GM19025 (cell line): ENCODE results near the gene SORL1-AS1.

Experiments used
- ATAC-seq: cut with Tn5 transposase; IDR thresholded peaks from one replicate; pipeline ENCODE4 v1.9.1; 2021; ENCODE audit warnings: mild to moderate bottlenecking, low read depth, moderate library complexity; ENCODE audit not compliant: unreplicated experiment

The SORL1-AS1 gene

GRCh38 chr11:121453589-121454299 is 977 bp upstream of the SORL1-AS1 start:
- no peak for ATAC-seq

DNA sequence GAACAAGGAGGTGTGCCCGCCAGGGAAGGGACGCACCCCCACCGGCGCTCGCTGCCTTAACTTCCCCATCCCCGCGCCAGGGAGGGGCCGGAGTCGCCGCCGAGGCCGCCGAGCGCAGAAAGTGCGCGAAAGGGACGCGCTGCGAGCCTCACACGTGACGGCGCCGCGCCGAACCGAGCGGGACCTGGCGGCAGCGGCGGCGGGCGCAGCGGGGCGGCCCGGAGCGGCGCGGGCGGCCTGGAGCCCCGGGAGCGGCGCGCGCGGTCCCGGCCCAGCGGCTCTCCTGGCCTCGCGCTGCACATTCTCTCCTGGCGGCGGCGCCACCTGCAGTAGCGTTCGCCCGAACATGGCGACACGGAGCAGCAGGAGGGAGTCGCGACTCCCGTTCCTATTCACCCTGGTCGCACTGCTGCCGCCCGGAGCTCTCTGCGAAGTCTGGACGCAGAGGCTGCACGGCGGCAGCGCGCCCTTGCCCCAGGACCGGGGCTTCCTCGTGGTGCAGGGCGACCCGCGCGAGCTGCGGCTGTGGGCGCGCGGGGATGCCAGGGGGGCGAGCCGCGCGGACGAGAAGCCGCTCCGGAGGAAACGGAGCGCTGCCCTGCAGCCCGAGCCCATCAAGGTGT is 670 bp downstream of the SORL1-AS1 start, which contains the start of gene SORL1:
Gene SORL1, plus strand, starts transcription at position 329 of the 623 bp plus-strand sequence. Its CDS starts 18 bp downstream, at position 347.
- ATAC-seq, result peak; percentile 39

DNA sequence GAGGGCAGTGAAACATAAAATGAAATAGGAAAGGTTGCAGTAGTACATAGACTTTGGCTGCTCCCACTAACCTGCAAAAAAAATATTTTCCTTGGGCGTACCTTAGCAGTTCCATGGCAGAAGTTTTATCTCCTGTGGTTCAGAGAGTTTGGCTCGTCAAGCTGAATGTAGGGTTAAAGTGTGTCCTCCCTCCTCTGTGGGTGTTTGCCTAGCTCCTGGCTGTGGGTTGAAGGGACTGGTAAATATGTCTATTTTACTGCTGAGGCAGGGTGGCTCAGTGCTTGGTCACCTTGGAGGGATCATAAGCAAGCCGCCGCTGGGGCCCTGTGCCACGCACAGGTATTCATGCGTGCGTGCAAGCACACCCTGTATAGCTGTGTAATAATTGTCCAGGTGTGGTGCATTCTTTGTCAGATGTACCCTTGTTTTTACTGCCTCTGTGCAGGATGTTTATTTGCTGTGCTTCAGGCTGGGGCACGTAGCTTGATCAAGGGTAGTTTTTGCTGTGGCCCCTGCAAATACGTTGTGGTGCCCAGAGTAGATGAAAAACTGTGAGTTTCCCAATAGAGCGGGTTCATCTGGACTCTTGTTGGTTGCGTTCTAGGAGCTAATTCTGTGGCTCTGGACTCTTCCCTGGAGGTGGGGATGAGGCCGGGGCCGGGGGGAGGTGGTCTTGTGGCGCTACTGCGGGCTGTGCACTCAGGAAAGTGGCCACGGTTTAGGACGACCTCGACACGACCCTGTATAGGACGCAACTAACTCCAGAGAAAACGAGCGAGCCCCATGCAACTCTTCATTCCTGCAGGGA is 1.4 kb downstream of the SORL1-AS1 start:
- ATAC-seq, result no peak

- no peak for ATAC-seq
Observed at GRCh38 chr11:121450401-121450800, 2.4 kb downstream of the SORL1-AS1 start.

- no peak for ATAC-seq
Observed at GRCh38 chr11:121449626-121450025, 3.1 kb downstream of the SORL1-AS1 start.

DNA sequence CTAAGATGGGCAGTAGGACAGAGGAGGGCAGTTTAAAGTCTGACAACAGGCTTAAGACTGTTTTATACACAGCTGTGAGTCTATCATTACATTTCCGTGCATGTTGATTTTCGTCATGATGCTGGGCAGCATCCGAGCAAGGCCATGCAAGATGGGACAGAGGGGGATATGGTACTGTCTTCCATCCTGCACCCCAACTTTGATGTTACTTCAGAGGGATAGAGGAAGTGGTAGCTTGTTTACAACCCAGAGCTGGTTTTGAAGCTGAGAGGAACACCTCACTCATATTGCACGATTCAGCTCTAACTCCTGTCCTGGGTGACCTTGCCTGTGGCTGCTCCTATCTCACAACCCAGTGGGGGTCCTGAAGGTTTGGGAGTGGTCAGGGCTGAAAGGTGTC is 3.6 kb downstream of the SORL1-AS1 start:
- no peak for ATAC-seq

GRCh38 chr11:121448431-121448941 is 4.3 kb downstream of the SORL1-AS1 start:
- ATAC-seq, result no peak

- no peak for ATAC-seq
Observed at GRCh38 chr11:121448011-121448410, 4.8 kb downstream of the SORL1-AS1 start.

DNA sequence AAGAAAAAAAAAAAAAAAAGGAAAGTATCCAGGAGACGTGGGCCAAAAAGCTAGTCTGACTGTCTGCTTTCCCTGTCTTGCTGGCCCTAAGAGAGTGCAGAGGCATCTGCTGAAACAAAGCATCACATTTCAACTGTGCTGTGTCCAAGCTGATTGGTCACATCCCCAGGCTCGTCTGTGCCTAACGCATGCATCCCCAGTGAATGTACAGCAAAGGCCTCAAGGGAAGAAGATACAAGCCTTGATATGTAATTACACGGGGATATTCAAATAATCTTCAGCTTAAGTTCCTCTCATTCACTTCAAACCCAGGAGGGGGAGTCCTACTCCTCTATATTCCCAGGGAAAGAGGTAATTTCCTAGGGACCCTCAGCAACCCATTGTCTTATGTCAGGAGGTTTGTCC is 6.0 kb downstream of the SORL1-AS1 start:
- ATAC-seq, result no peak

- ATAC-seq, result no peak
Observed at GRCh38 chr11:121445071-121445768, 7.5 kb downstream of the SORL1-AS1 start.

DNA sequence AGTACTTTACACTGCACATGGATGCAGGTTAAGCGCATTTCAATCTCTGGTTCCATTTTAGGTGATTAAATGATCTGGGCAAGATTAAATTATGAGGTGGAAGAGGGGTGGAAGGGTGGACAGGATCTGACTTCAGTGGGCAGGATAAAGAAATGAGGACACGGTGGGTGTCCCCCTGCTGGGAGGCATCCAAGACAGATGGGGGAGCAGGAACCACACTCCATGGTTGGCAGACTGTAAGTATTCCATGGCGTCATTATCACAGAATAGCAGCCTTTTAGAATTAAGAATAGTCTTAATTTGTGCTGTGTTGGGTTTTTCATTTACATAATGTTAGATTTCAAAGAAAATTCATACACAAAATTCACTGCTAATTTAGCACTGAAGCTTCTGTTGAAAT is 8.2 kb downstream of the SORL1-AS1 start:
- no peak for ATAC-seq

- no peak for ATAC-seq
Observed at GRCh38 chr11:121443688-121444275, 9.0 kb downstream of the SORL1-AS1 start.

DNA sequence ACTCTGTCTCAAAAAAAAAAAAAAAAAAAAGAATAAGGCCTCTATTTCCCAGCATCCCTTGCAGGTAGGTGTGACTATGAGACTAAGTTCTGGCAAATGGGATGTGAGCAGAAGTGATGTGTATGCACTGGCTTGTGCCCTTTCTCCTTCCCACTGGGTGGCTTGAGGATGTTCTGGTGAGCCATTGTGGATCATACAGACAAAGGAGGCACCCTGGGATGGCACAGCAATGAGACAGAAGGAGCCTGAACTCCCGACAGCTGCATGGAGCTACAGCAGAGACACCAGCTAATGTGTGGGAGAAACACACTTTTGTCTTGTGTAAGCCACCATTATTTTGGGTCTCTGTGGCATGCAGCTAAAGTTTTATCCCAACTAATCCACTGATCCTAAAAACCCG is 11.2 kb downstream of the SORL1-AS1 start:
- no peak for ATAC-seq

DNA sequence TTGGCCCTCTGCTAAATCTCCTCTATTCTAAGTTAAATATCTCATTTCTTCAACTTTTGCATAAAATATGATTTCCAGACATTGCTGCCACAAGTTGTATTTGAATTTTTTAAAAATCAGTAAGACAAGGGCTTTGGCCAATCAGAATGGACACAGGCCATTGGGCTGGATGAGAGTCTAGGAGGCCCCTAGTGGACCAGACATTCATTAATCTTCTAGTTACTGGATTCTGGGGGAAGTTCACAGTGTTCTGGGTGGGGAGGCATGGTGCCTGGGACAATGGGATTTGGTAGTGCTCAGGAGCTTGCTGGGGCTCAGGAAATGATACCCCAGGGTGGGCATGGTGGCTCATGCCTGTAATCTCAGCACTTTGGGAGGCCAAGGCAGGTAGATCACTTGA is 13.0 kb downstream of the SORL1-AS1 start:
- no peak for ATAC-seq

- no peak for ATAC-seq
Observed at GRCh38 chr11:121439337-121439736, 13.4 kb downstream of the SORL1-AS1 start.

DNA sequence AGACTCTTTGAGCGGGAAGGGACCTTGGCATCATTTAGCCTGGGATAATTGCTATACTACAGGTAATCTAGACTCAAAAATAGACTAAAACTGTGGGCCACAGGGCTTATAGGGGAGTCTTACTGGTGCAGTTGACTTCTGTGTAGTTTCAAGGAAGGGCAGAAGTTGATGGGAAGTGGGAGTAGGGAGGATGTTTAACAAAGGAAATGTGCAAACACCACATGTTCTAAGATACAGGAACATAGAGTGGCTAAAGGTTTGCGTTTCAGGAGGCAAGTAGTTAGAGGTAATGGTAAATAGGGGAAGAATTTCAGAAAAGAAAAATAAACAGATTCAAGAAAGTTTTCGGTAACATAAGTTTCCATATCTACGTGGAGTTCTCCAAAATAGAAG is 15.1 kb downstream of the SORL1-AS1 start:
- no peak for ATAC-seq

GRCh38 chr11:121437018-121437685 is 15.6 kb downstream of the SORL1-AS1 start:
- ATAC-seq, result no peak

- ATAC-seq, result no peak
Observed at GRCh38 chr11:121435551-121436511, 16.9 kb downstream of the SORL1-AS1 start.
